Stomach (tissue), 9 donors: ENCODE measurements around the gene ACBD4. TPM values are rescaled to one million over a fixed set of nuclear protein-coding genes. Genes with fewer than 3 reads are reported as not detected.

Experiments used
- DNase-seq, 2 donors: peaks; one replicate each; pipeline versions ENCODE4 v3.0.0 to v3.0.0-alpha.2; 2013 to 2019
- H3K27ac ChIP-seq, 5 donors: fragments of 200-600 bp in 4 of 5; sonication (generic) in 4 of 5; one replicate each; pipeline ENCODE4 v1.5.1; 2013 to 2019; ENCODE audit warnings: mild to moderate bottlenecking in 1 of 5, moderate library complexity in 1 of 5
- H3K27me3 ChIP-seq, 3 donors: fragments of 200-600 bp; sonication (generic); one replicate each; pipeline ENCODE4 v1.5.1; 2017 to 2019; ENCODE audit warnings: mixed run types in 1 of 3
- H3K36me3 ChIP-seq, 4 donors: fragments of 200-600 bp; sonication (generic); 1 replicate in 3 of 4; 2 replicates in 1 of 4; pipeline ENCODE4 v1.5.1; 2016 to 2019
- H3K4me1 ChIP-seq, 4 donors: fragments of 200-600 bp; sonication (generic); one replicate each; pipeline ENCODE4 v1.5.1; 2016 to 2019
- H3K4me3 ChIP-seq, 4 donors: fragments of 200-600 bp; sonication (generic) in 3 of 4; one replicate each; pipeline ENCODE4 v1.5.1; 2016 to 2019; ENCODE audit warnings: mild to moderate bottlenecking in 1 of 4
- H3K9me3 ChIP-seq, 4 donors: fragments of 200-600 bp; sonication (generic); one replicate each; pipeline ENCODE4 v1.5.1; 2016 to 2019
- EP300 ChIP-seq: sonication (generic); formaldehyde crosslinking; IDR thresholded peaks from one replicate; pipeline ENCODE4 v1.6.1; 2017; ENCODE audit warnings: antibody characterized with exemption
- POLR2A ChIP-seq, 4 donors: fragments of 450-650 bp; IDR thresholded peaks; one replicate each; pipeline ENCODE4 v1.6.1; 2016; ENCODE audit warnings: antibody characterized with exemption in 4 of 4, control low read depth in 2 of 4, mild to moderate bottlenecking in 1 of 4, moderate library complexity in 1 of 4
- POLR2AphosphoS5 ChIP-seq, 3 donors: sonication (generic); formaldehyde crosslinking; IDR thresholded peaks; one replicate each; pipeline ENCODE4 v1.6.1; 2016; ENCODE audit warnings: antibody characterized with exemption in 3 of 3
- WGBS, 5 donors: extraction: QIAGEN DNeasy Blood & Tissue Kit in 3 of 5; methylation state at CpG; one replicate each; pipeline versions ENCODE4 v1.1.5 to v1.1.7; 2013 to 2018; 5-methylcytosine and 5-hydroxymethylcytosine counted together
- intact Hi-C: fragments of 100-400 bp; cut with DNase I; formaldehyde crosslinking; loops from one replicate; pipeline ENCODE4 v1.15.1; 2023; ENCODE audit warnings: low total_unique reads
- polyA plus RNA-seq, 3 donors: library from polyadenylated mRNA; stranded (reverse); fragments of 200-250 nt; gene quantifications; one replicate each; pipeline ENCODE4 v1.2.3, GENCODE V29; 2013
- total RNA-seq, 5 donors: library from RNA; depleted of rRNA; stranded (reverse); fragments of >200 nt; gene quantifications; one replicate each; pipeline versions ENCODE4 v1.1.0 to v1.2.3, GENCODE V29; 2014 to 2016
- TF ChIP-seq, protein P1 (sequence below), 7 experiments: fragments of 450-650 bp in 4 of 7; fragments of 200-600 bp in 3 of 7; sonication (generic) in 3 of 7; IDR thresholded peaks; one replicate each; pipeline ENCODE4 v1.5.1; 2016 to 2019; ENCODE audit warnings: antibody characterized with exemption in 7 of 7, control low read depth in 2 of 7, mild to moderate bottlenecking in 1 of 7
- donor health status: healthy with polysubstance abuse.
- donor health status: Bipolar disorder and iron deficiency.
- donor health status: healthy.

The ACBD4 gene
- total and polyA plus RNA-seq, 8 donors: 4.6 to 24.6 (median 17.1) TPM

DNA sequence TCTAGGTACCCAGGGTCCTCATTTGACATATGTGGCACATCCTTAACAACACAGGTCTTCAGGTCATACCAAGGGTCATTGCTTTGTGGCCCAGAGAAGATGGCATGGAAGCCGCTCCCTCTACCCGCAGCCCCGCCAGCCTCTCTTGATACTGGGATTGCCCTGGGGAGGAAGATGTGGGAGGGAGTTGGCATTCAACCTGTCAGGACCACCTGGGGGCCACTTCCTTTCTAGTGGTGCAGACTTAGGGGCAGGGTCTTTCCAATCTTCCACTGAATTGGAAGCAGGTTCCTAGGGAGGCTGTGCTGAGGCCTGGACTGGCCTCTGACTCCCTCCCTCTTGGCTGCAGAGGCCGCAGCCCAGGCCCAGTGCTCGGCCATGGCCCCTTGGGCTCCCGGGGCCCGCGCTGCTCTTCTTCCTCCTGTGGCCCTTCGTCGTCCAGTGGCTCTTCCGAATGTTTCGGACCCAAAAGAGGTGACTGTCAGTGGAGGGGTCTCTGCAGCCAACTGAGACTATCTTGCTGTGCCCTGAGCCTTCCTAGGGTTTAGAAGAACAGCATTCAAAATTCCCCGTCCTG, 7.7 kb downstream of the ACBD4 start:
- H3K4me3 ChIP-seq: peak overlapping the region; percentile 49 to 56 (median 52)

DNA sequence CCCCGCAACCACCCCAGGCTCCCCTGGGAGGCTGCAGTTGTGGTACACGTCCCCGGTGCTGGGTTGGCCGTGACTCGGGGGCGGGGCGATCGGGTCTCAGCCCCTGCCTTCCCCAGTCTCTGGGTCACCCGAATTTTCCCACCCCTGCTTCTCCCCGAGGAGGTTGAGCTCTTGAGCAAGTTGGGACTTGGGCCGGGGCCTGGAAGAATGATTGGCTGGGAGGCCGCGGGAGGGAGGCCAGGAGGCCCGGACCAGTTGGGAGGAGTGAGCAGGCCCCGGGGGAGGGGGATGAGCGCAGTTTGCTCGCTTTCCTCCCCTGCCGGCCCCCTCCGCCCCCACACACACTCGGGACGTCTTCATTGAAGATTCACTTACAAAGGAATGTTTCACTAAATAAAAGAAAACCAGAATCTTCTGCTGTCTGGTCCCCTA, 8.3 kb downstream of the ACBD4 start:
- peak overlapping the region; percentile 49 to 56 (median 52) for H3K4me3 ChIP-seq
- H3K27me3 ChIP-seq: no peaks in the 10 kb centered on the region
- 13 to 22% (median 18%) methylated on average over 21 of the region's 21 CpGs for WGBS, 5 donors
- peak; percentile 65 to 94 for DNase-seq
- TF ChIP-seq EP300: no peak
- peak in 1 of 3 donors; percentile 13 for TF ChIP-seq POLR2AphosphoS5 (IDR thresholded peaks at IDR 0.05)
- TF ChIP-seq, protein P1, sequence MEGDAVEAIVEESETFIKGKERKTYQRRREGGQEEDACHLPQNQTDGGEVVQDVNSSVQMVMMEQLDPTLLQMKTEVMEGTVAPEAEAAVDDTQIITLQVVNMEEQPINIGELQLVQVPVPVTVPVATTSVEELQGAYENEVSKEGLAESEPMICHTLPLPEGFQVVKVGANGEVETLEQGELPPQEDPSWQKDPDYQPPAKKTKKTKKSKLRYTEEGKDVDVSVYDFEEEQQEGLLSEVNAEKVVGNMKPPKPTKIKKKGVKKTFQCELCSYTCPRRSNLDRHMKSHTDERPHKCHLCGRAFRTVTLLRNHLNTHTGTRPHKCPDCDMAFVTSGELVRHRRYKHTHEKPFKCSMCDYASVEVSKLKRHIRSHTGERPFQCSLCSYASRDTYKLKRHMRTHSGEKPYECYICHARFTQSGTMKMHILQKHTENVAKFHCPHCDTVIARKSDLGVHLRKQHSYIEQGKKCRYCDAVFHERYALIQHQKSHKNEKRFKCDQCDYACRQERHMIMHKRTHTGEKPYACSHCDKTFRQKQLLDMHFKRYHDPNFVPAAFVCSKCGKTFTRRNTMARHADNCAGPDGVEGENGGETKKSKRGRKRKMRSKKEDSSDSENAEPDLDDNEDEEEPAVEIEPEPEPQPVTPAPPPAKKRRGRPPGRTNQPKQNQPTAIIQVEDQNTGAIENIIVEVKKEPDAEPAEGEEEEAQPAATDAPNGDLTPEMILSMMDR (IDR thresholded peaks at IDR 0.05): no peak
- no peak for TF ChIP-seq POLR2A (IDR thresholded peaks at IDR 0.05)
- intact Hi-C loops: no loop called here
- H3K4me1 ChIP-seq: peaks cover 30 to 45% (median 36%) of the 10 kb centered on the region in 4 donors
- H3K36me3 ChIP-seq: peaks cover 0 to 11% (median 7%) of the 10 kb centered on the region in 4 donors
- no peaks in the 10 kb centered on the region for H3K9me3 ChIP-seq
- peak overlapping the region; percentile 86 to 99 (median 94) for H3K27ac ChIP-seq

More for the DNA sequence above, 7.7 kb downstream of the ACBD4 start:
- intact Hi-C loops: no loop called here
- H3K4me1 ChIP-seq: peaks cover 30 to 45% (median 36%) of the 10 kb centered on the region in 4 donors
- H3K9me3 ChIP-seq: no peaks in the 10 kb centered on the region
- peak in 1 of 2 donors; percentile 20 for DNase-seq
- H3K27me3 ChIP-seq: no peaks in the 10 kb centered on the region
- TF ChIP-seq EP300 (no peak), POLR2A (IDR thresholded peaks at IDR 0.05) (no peak), POLR2AphosphoS5 (IDR thresholded peaks at IDR 0.05) (no peak)
- TF ChIP-seq, protein P1 (IDR thresholded peaks at IDR 0.05): no peak
- H3K27ac ChIP-seq: peak overlapping the region; percentile 86 to 99 (median 94)
- H3K36me3 ChIP-seq: peaks cover 0 to 17% (median 8%) of the 10 kb centered on the region in 4 donors
- 78 to 92% (median 82%) methylated on average over 10 to 13 of the region's 13 CpGs for WGBS, 5 donors

- peak overlapping the region; percentile 49 to 56 (median 52) for H3K4me3 ChIP-seq
- peak overlapping the region; percentile 86 to 99 (median 94) for H3K27ac ChIP-seq
- peaks cover 0 to 5% (median 3%) of the 10 kb centered on the region in 4 donors for H3K36me3 ChIP-seq
- intact Hi-C loops: no loop called here
- DNase-seq: peak; percentile 54 to 87
- H3K27me3 ChIP-seq: no peaks in the 10 kb centered on the region
- H3K9me3 ChIP-seq: no peaks in the 10 kb centered on the region
- TF ChIP-seq EP300: no peak
- TF ChIP-seq, protein P1 (IDR thresholded peaks at IDR 0.05): no peak
- no peak for TF ChIP-seq POLR2AphosphoS5 (IDR thresholded peaks at IDR 0.05)
- no peak for TF ChIP-seq POLR2A (IDR thresholded peaks at IDR 0.05)
- H3K4me1 ChIP-seq: peaks cover 30 to 45% (median 36%) of the 10 kb centered on the region in 4 donors
- 10 to 14% (median 12%) methylated on average over 29 to 71 of the region's 71 CpGs for WGBS, 5 donors
Measured at GRCh38 chr17:45144199-45145034, 8.9 kb downstream of the ACBD4 start.

GRCh38 chr17:45145035-45145389, 9.5 kb downstream of the ACBD4 start:
- 55 to 74% (median 62%) methylated on average over 7 to 8 of the region's 8 CpGs for WGBS, 5 donors
- Histone ChIP-seq H3K9me3 (no peaks in the 10 kb centered on the region), H3K27me3 (no peaks in the 10 kb centered on the region), H3K27ac (peak overlapping the region; percentile 86 to 99 (median 94)), H3K36me3 (no peaks in the 10 kb centered on the region), H3K4me3 (peak overlapping the region; percentile 49 to 56 (median 52)), H3K4me1 (peaks cover 30 to 45% (median 37%) of the 10 kb centered on the region in 4 donors)
- no peak for TF ChIP-seq POLR2A (IDR thresholded peaks at IDR 0.05)
- TF ChIP-seq, protein P1 (IDR thresholded peaks at IDR 0.05): no peak
- TF ChIP-seq EP300: no peak
- TF ChIP-seq POLR2AphosphoS5 (IDR thresholded peaks at IDR 0.05): no peak
- DNase-seq: no peak
- intact Hi-C loops: no loop called here
